HCT116 (cell line): ENCODE data around the gene TPBGL.

Experiments
- CEBPB ChIP-seq: IDR thresholded peaks from 2 replicates; pipeline ENCODE4 v1.6.1; 2012; ENCODE audit warnings: low read depth
- JUND ChIP-seq: IDR thresholded peaks from 2 replicates; pipeline ENCODE4 v1.6.1; 2012
- REST ChIP-seq: IDR thresholded peaks from 2 replicates; pipeline ENCODE4 v1.6.1; 2012; ENCODE audit warnings: low read depth
- ZFX ChIP-seq: fragments of 450-650 bp; IDR thresholded peaks from 2 replicates; pipeline ENCODE4 v1.6.1; 2017

- no peak for TF ChIP-seq CEBPB
- TF ChIP-seq JUND, result no peak
- TF ChIP-seq REST, result no peak
- TF ChIP-seq ZFX, result no peak
Measured at GRCh38 chr11:75291741-75292140, 51.2 kb downstream of the TPBGL start.
